HEK293 (cell line): ENCODE results near the gene LIX1L.

Experiments
- CTCF ChIA-PET: fragments of 350-600 bp; formaldehyde crosslinking; extraction: SDS; loops from one replicate; lab custom pipeline; 2021; ENCODE audit warnings: antibody characterized with exemption; lab: Yijun Ruan, JAX
- POLR2A ChIA-PET: fragments of 300-600 bp; formaldehyde crosslinking; extraction: SDS; loops from one replicate; lab custom pipeline; 2020; ENCODE audit warnings: antibody characterized with exemption, inconsistent platforms; lab: Yijun Ruan, JAX
- H3K27ac ChIP-seq: fragments of 200-500 bp; sonication (Bioruptor generic); 2 replicates; pipeline ENCODE4 v1.5.1; 2014; ENCODE audit warnings: low read depth, low read length, control low read depth, inconsistent platforms; ENCODE audit errors: extremely low read depth
- H3K36me3 ChIP-seq, 2 experiments: fragments of 200-500 bp in 1 of 2; sonication (Bioruptor generic) in 1 of 2; 1 replicate in 1 of 2; 2 replicates in 1 of 2; pipeline ENCODE4 v1.5.1; 2014 to 2017; ENCODE audit warnings: inconsistent platforms in 2 of 2, low read length in 2 of 2; ENCODE audit not compliant: control insufficient read depth in 2 of 2, insufficient read depth in 1 of 2
- H3K4me1 ChIP-seq: fragments of 200-500 bp; sonication (Bioruptor generic); 2 replicates; pipeline ENCODE4 v1.5.1; 2014; ENCODE audit warnings: mild to moderate bottlenecking, low read length, inconsistent platforms; ENCODE audit not compliant: control insufficient read depth, insufficient read depth
- H3K4me3 ChIP-seq: 2 replicates; pipeline ENCODE4 v1.5.1; 2011; ENCODE audit warnings: low read depth, mild to moderate bottlenecking, control low read depth, low read length, moderate library complexity
- H3K9me3 ChIP-seq: fragments of 200-500 bp; sonication (Bioruptor generic); 2 replicates; pipeline ENCODE4 v1.5.1; 2014; ENCODE audit warnings: low read depth, low read length, inconsistent platforms; ENCODE audit not compliant: control insufficient read depth, insufficient read depth
- KLF8 ChIP-seq: fragments of 450-650 bp; formaldehyde crosslinking; IDR thresholded peaks from 2 replicates; pipeline ENCODE4 v1.5.1; 2016; ENCODE audit warnings: missing biosample characterization, missing genetic modification characterization
- SP2 ChIP-seq: fragments of 450-650 bp; formaldehyde crosslinking; IDR thresholded peaks from 2 replicates; pipeline ENCODE4 v1.5.1; 2016; ENCODE audit warnings: missing biosample characterization, missing genetic modification characterization
- WT1 ChIP-seq: fragments of 450-650 bp; formaldehyde crosslinking; IDR thresholded peaks from 2 replicates; pipeline ENCODE4 v1.5.1; 2016; ENCODE audit warnings: missing biosample characterization, missing genetic modification characterization
- ZBTB8A ChIP-seq: fragments of 450-650 bp; formaldehyde crosslinking; IDR thresholded peaks from 2 replicates; pipeline ENCODE4 v1.5.1; 2016; ENCODE audit warnings: missing biosample characterization, missing genetic modification characterization
- ZFHX2 ChIP-seq: fragments of 450-650 bp; formaldehyde crosslinking; conservative IDR thresholded peaks from 2 replicates; pipeline ENCODE4 v1.5.1; 2016; ENCODE audit warnings: missing biosample characterization, missing genetic modification characterization
- ZFP41 ChIP-seq: fragments of 450-650 bp; formaldehyde crosslinking; IDR thresholded peaks from 2 replicates; pipeline ENCODE4 v1.5.1; 2016; ENCODE audit warnings: missing biosample characterization, missing genetic modification characterization, borderline replicate concordance
- ZNF138 ChIP-seq: fragments of 450-650 bp; formaldehyde crosslinking; IDR thresholded peaks from 2 replicates; pipeline ENCODE4 v1.5.1; 2016; ENCODE audit warnings: missing biosample characterization, missing genetic modification characterization, borderline replicate concordance
- ZNF157 ChIP-seq: fragments of 450-650 bp; formaldehyde crosslinking; IDR thresholded peaks from 2 replicates; pipeline ENCODE4 v1.5.1; 2016; ENCODE audit warnings: missing biosample characterization, missing genetic modification characterization
- ZNF223 ChIP-seq: fragments of 450-650 bp; formaldehyde crosslinking; IDR thresholded peaks from 2 replicates; pipeline ENCODE4 v1.5.1; 2016; ENCODE audit warnings: missing biosample characterization, missing genetic modification characterization
- ZNF280D ChIP-seq: fragments of 450-650 bp; formaldehyde crosslinking; IDR thresholded peaks from 2 replicates; pipeline ENCODE4 v1.5.1; 2016; ENCODE audit warnings: missing biosample characterization, missing genetic modification characterization
- ZNF302 ChIP-seq: fragments of 450-650 bp; formaldehyde crosslinking; IDR thresholded peaks from 2 replicates; pipeline ENCODE4 v1.5.1; 2016; ENCODE audit warnings: missing biosample characterization, missing genetic modification characterization, low read depth
- ZNF366 ChIP-seq: fragments of 450-650 bp; formaldehyde crosslinking; conservative IDR thresholded peaks from 2 replicates; pipeline ENCODE4 v1.5.1; 2016; ENCODE audit warnings: missing biosample characterization, missing genetic modification characterization
- ZNF426 ChIP-seq: fragments of 450-650 bp; formaldehyde crosslinking; IDR thresholded peaks from 2 replicates; pipeline ENCODE4 v1.5.1; 2017; ENCODE audit warnings: missing biosample characterization, missing genetic modification characterization, mild to moderate bottlenecking, inconsistent platforms, moderate library complexity
- ZNF521 ChIP-seq: fragments of 450-650 bp; formaldehyde crosslinking; IDR thresholded peaks from 2 replicates; pipeline ENCODE4 v1.5.1; 2017; ENCODE audit warnings: missing biosample characterization, mild to moderate bottlenecking, missing genetic modification characterization
- ZNF623 ChIP-seq: fragments of 450-650 bp; formaldehyde crosslinking; IDR thresholded peaks from 2 replicates; pipeline ENCODE4 v1.5.1; 2016; ENCODE audit warnings: missing biosample characterization, missing genetic modification characterization
- ZNF701 ChIP-seq: fragments of 450-650 bp; formaldehyde crosslinking; IDR thresholded peaks from 2 replicates; pipeline ENCODE4 v1.5.1; 2016; ENCODE audit warnings: missing biosample characterization, missing genetic modification characterization
- ZNF791 ChIP-seq: fragments of 450-650 bp; formaldehyde crosslinking; IDR thresholded peaks from 2 replicates; pipeline ENCODE4 v1.5.1; 2016; ENCODE audit warnings: missing biosample characterization, missing genetic modification characterization
- ZNF837 ChIP-seq: fragments of 450-650 bp; formaldehyde crosslinking; IDR thresholded peaks from 2 replicates; pipeline ENCODE4 v1.5.1; 2016; ENCODE audit warnings: missing biosample characterization, missing genetic modification characterization
- ZSCAN30 ChIP-seq: fragments of 450-650 bp; IDR thresholded peaks from 2 replicates; pipeline ENCODE4 v1.5.1; 2018; ENCODE audit warnings: missing biosample characterization, mild to moderate bottlenecking, missing genetic modification characterization, moderate library complexity
- TF ChIP-seq, protein P1 (sequence below): fragments of 450-650 bp; formaldehyde crosslinking; IDR thresholded peaks from 2 replicates; pipeline ENCODE4 v1.5.1; 2016; ENCODE audit warnings: missing biosample characterization, missing genetic modification characterization
- TF ChIP-seq, protein P2 (sequence below): fragments of 450-650 bp; formaldehyde crosslinking; IDR thresholded peaks from 2 replicates; pipeline ENCODE4 v1.5.1; 2016; ENCODE audit warnings: missing biosample characterization, missing genetic modification characterization
- TF ChIP-seq, protein P3 (sequence below): fragments of 450-650 bp; formaldehyde crosslinking; IDR thresholded peaks from 2 replicates; pipeline ENCODE4 v1.5.1; 2016; ENCODE audit warnings: missing biosample characterization, missing genetic modification characterization

Gene LIX1L

DNA sequence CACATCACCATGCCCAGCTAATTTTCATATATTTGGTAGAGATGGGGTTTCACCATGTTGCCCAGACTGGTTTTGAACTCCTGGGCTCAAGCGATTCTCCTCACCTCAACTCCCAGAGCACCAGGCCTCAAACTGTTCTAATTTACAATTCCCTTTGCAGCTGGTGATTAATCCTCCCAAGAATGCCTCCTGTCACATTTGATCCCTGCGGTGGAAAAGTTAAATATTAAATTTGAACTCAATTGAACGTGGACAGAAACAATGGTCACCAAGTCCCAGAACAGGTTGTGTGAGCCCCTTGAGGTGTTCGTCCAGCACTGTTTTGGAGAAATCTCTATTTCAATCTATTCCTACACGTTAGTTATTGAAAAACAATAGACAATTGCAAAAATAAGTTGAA is 70.2 kb downstream of the LIX1L start:
- TF ChIP-seq ZNF138 (tag by site-specific recombination) = no peak
- TF ChIP-seq ZNF223 (tag by site-specific recombination) = no peak
- no peak for TF ChIP-seq ZNF623 (tag by site-specific recombination)
- TF ChIP-seq, all 188 proteins: peak for 0
- Histone ChIP-seq H3K27ac (no peak overlapping the region), H3K9me3 (no peaks in the 10 kb centered on the region), H3K4me1 (peaks cover 14% of the 10 kb centered on the region), H3K36me3 (no peaks in the 10 kb centered on the region), H3K4me3 (no peak overlapping the region)
- ChIA-PET CTCF (interaction anchor here (0.6 to 11.9 kb wide), 3 partner anchors 21 to 71 kb away, joined by 3 to 222 read pairs (median 3); partner anchors contain the start of genes ITGA10 and NUDT17), POLR2A (interaction anchor here (1.2 to 1.3 kb wide), 2 partner anchors 28 to 40 kb away, joined by 3 read pairs; partner anchors contain the start of genes PIAS3 and RBM8A)

DNA sequence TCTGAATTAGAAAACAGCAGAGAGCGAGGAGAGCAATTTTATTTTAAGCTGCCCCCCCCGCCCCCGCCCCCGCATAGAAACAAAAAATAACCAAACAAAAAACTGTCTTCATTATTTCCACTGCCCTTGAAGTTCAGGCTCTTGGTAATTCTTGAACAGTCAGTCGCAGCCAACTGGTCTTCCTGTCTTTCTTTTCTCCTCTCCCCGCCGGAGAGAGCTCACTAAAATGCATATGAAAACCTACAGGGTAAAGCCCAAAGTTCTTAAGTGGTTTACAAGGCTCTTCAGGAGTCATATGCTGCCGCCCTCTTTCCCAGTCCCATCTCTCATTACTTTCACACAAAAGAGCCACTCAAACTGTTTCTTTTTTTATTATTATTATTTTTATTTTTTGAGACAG is 71.0 kb downstream of the LIX1L start:
- ChIA-PET POLR2A (interaction anchor here (1.2 to 1.3 kb wide), 2 partner anchors 27 to 41 kb away, joined by 3 read pairs; partner anchors contain the start of genes PIAS3 and RBM8A), CTCF (interaction anchor here (0.8 to 11.9 kb wide), 2 partner anchors 22 to 41 kb away, joined by 3 to 222 read pairs; partner anchors contain the start of genes ITGA10 and NUDT17)
- no peaks in the 10 kb centered on the region for H3K36me3 ChIP-seq
- H3K4me3 ChIP-seq = no peak overlapping the region
- H3K4me1 ChIP-seq = peaks cover 13% of the 10 kb centered on the region
- no peaks in the 10 kb centered on the region for H3K9me3 ChIP-seq
- no peak overlapping the region for H3K27ac ChIP-seq
- TF ChIP-seq, protein P1, sequence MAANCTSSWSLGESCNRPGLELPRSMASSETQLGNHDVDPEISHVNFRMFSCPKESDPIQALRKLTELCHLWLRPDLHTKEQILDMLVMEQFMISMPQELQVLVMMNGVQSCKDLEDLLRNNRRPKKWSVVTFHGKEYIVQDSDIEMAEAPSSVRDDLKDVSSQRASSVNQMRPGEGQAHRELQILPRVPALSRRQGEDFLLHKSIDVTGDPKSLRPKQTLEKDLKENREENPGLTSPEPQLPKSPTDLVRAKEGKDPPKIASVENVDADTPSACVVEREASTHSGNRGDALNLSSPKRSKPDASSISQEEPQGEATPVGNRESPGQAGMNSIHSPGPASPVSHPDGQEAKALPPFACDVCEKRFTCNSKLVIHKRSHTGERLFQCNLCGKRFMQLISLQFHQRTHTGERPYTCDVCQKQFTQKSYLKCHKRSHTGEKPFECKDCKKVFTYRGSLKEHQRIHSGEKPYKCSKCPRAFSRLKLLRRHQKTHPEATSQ (tag by site-specific recombination) = no peak
- no peak for TF ChIP-seq WT1 (tag by site-specific recombination)
- no peak for TF ChIP-seq ZNF791 (tag by site-specific recombination)
- TF ChIP-seq ZNF302 (tag by site-specific recombination) = no peak
- TF ChIP-seq, protein P2, sequence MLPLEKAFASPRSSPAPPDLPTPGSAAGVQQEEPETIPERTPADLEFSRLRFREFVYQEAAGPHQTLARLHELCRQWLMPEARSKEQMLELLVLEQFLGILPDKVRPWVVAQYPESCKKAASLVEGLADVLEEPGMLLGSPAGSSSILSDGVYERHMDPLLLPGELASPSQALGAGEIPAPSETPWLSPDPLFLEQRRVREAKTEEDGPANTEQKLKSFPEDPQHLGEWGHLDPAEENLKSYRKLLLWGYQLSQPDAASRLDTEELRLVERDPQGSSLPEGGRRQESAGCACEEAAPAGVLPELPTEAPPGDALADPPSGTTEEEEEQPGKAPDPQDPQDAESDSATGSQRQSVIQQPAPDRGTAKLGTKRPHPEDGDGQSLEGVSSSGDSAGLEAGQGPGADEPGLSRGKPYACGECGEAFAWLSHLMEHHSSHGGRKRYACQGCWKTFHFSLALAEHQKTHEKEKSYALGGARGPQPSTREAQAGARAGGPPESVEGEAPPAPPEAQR (tag by site-specific recombination) = no peak
- TF ChIP-seq ZNF157 (tag by site-specific recombination) = no peak
- TF ChIP-seq ZNF426 = no peak
- TF ChIP-seq ZNF366 (tag by site-specific recombination) = no peak
- TF ChIP-seq ZFP41 (tag by site-specific recombination) = no peak
- no peak for TF ChIP-seq ZNF280D (tag by site-specific recombination)

- CTCF ChIA-PET = interaction anchor here (0.6 to 11.9 kb wide), 4 partner anchors 22 to 121 kb away, joined by 3 to 222 read pairs (median 4); partner anchors contain the start of gene ITGA10
Observed at GRCh38 chr1:145886390-145886789, 71.4 kb downstream of the LIX1L start.

More at GRCh38 chr1:145886390-145886789, 71.4 kb downstream of the LIX1L start:
- no peaks in the 10 kb centered on the region for H3K36me3 ChIP-seq
- H3K4me3 ChIP-seq = no peak overlapping the region; the same call in 1 of the 2 replicates
- H3K27ac ChIP-seq = no peak overlapping the region
- no peak for TF ChIP-seq SP2 (tag by site-specific recombination)
- no peak for TF ChIP-seq ZNF521 (tag by site-specific recombination)
- TF ChIP-seq ZSCAN30 (tag by site-specific recombination) = no peak
- no peak for TF ChIP-seq ZNF837 (tag by site-specific recombination)
- TF ChIP-seq, protein P1 (tag by site-specific recombination) = no peak
- no peak for TF ChIP-seq ZFHX2 (tag by site-specific recombination)
- TF ChIP-seq ZNF701 (tag by site-specific recombination) = no peak
- TF ChIP-seq KLF8 (tag by site-specific recombination) = no peak
- TF ChIP-seq, protein P3, sequence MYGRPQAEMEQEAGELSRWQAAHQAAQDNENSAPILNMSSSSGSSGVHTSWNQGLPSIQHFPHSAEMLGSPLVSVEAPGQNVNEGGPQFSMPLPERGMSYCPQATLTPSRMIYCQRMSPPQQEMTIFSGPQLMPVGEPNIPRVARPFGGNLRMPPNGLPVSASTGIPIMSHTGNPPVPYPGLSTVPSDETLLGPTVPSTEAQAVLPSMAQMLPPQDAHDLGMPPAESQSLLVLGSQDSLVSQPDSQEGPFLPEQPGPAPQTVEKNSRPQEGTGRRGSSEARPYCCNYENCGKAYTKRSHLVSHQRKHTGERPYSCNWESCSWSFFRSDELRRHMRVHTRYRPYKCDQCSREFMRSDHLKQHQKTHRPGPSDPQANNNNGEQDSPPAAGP (tag by site-specific recombination) = no peak
- TF ChIP-seq ZNF426 = no peak
- no peak for TF ChIP-seq ZBTB8A
- POLR2A ChIA-PET = interaction anchor here (0.6 kb wide), 1 partner anchor 51 kb away, joined by 3 read pairs; no protein-coding TSS in a partner anchor
- peaks cover 10% of the 10 kb centered on the region for H3K4me1 ChIP-seq
- no peaks in the 10 kb centered on the region for H3K9me3 ChIP-seq
